Muscle layer of duodenum (tissue), 2 donors: ENCODE measurements around the gene PCDHA7.
A peak's percentile ranks its signal among the peaks of the same experiment; 100 is the strongest.
"Not testable (repeated sequence)": the region's sequence is repeated elsewhere in the genome, so short reads cannot be mapped to it uniquely, and the experiment has no call there.

ENCODE experiments used
- H3K27ac ChIP-seq: one replicate; pipeline ENCODE4 v1.7.0; 2013; ENCODE audit warnings: mild to moderate bottlenecking, low read length
- H3K27me3 ChIP-seq: one replicate; pipeline ENCODE4 v1.7.0; 2013; ENCODE audit warnings: low read depth, mild to moderate bottlenecking, control low read depth, low read length
- H3K36me3 ChIP-seq, 2 donors: one replicate each; pipeline ENCODE4 v1.7.0; 2013; ENCODE audit warnings: low read length in 2 of 2, control low read depth in 1 of 2, mild to moderate bottlenecking in 1 of 2; ENCODE audit not compliant: insufficient read depth in 2 of 2, control insufficient read depth in 1 of 2
- H3K4me1 ChIP-seq, 2 donors: one replicate each; pipeline ENCODE4 v1.7.0; 2013; ENCODE audit warnings: low read length in 2 of 2, mild to moderate bottlenecking in 2 of 2, control low read depth in 1 of 2, moderate library complexity in 1 of 2; ENCODE audit not compliant: insufficient read depth in 2 of 2, control insufficient read depth in 1 of 2
- H3K4me3 ChIP-seq, 2 donors: one replicate each; pipeline ENCODE4 v1.7.0; 2013; ENCODE audit warnings: low read length in 2 of 2, low read depth in 1 of 2, mild to moderate bottlenecking in 1 of 2
- H3K9me3 ChIP-seq, 2 donors: one replicate each; pipeline ENCODE4 v1.7.0; 2013; ENCODE audit warnings: low read length in 2 of 2, control low read depth in 1 of 2, mild to moderate bottlenecking in 1 of 2; ENCODE audit not compliant: control insufficient read depth in 1 of 2
- donor health status: healthy.

PCDHA7 gene

GRCh38 chr5:140849831-140850634 lies 16.0 kb downstream of the PCDHA7 start:
- not testable (repeated sequence) for H3K27ac ChIP-seq, H3K4me1 ChIP-seq, H3K9me3 ChIP-seq, H3K36me3 ChIP-seq, H3K4me3 ChIP-seq, H3K27me3 ChIP-seq

- Histone ChIP-seq H3K36me3 (no peaks in the 10 kb centered on the region), H3K4me3 (peak within 1 kb of the TSS in 1 of 2 donors; percentile 23), H3K4me1 (no peaks in the 10 kb centered on the region), H3K9me3 (peaks cover 3 to 5% of the 10 kb centered on the region in 2 donors), H3K27ac (no peak within 1 kb of the TSS), H3K27me3 (no peaks in the 10 kb centered on the region)
These were observed 22.0 kb downstream of the PCDHA7 start, which contains the start of gene PCDHA10 for GRCh38 chr5:140855772-140856674. TSS of gene PCDHA10 (plus strand) at chr5:140855897. CDS start at chr5:140856049, 152 bp downstream.

GRCh38 chr5:140857177-140857986 lies 23.3 kb downstream of the PCDHA7 start:
- Histone ChIP-seq H3K4me1 (no peaks in the 10 kb centered on the region), H3K9me3 (peaks cover 5 to 16% of the 10 kb centered on the region in 2 donors), H3K27me3 (no peaks in the 10 kb centered on the region), H3K36me3 (no peaks in the 10 kb centered on the region), H3K4me3 (no peak overlapping the region), H3K27ac (no peak overlapping the region)

- Histone ChIP-seq H3K4me3 (no peak overlapping the region), H3K27me3 (no peaks in the 10 kb centered on the region), H3K36me3 (no peaks in the 10 kb centered on the region), H3K9me3 (peaks cover 5 to 21% of the 10 kb centered on the region in 2 donors), H3K27ac (no peak overlapping the region), H3K4me1 (no peaks in the 10 kb centered on the region)
These were observed 23.8 kb downstream of the PCDHA7 start for GRCh38 chr5:140857987-140858240.

DNA sequence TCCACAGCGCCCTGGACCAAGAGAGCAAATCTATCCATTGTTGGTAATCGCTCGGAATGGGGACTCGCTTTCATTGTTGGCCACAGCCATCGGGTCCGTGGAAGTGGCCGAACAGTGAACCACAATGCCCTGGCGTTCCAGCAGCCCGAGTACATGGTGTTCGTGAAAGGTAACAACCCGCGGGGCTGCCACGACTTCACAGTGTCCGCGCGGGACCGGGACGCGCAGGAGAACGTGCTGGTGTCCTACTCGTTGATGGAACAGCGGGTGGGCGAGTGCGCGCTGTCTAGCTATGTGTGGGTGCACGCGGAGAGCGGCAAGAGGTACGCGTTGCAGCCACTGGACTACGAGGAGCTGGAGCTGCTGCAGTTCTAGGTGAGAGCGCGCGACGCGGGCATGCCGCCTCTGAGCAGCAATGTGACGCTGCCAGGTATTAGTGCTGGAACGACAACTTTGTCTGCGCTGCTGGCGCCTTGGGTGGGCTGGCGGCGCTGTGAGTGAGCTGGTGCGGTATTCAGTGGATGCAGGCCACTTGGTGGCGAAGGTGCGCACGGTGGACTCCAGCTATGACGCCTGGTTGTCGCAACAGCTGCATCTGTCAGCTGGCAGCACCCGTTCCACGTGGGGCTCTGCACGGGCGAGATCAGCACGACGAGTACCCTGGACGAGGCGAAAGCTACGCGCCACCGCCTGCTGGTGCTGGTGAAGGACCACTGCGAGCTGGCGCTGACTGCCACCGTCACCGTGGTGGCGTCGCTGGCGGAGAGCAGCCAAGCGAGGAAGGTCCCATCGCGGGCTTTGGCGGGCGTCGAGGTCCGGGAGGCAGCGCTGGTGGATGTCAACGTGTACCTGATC lies 28.6 kb downstream of the PCDHA7 start:
- Histone ChIP-seq H3K4me1 (no peaks in the 10 kb centered on the region), H3K36me3 (no peaks in the 10 kb centered on the region), H3K27ac (no peak overlapping the region), H3K27me3 (no peaks in the 10 kb centered on the region), H3K9me3 (peaks cover 0 to 26% of the 10 kb centered on the region in 2 donors), H3K4me3 (no peak overlapping the region)

- Histone ChIP-seq H3K36me3 (no peaks in the 10 kb centered on the region), H3K27me3 (no peaks in the 10 kb centered on the region)
These were observed 34.9 kb downstream of the PCDHA7 start, which contains the start of gene PCDHA11 for GRCh38 chr5:140868721-140869554. TSS of gene PCDHA11 (plus strand) at chr5:140868957. CDS start at chr5:140869104, 147 bp downstream.

DNA sequence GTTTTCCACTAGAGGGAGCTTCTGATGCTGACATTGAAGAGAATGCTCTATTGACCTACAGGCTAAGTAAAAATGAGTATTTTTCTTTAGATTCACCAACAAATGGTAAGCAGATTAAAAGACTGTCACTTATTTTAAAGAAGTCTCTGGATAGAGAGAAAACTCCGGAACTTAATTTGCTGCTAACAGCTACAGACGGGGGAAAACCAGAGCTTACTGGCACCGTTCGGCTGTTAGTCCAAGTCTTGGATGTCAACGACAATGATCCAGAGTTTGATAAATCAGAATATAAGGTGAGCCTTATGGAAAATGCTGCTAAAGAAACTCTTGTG lies 35.5 kb downstream of the PCDHA7 start:
- no peak overlapping the region for H3K27ac ChIP-seq
- H3K4me3 ChIP-seq = peak overlapping the region in 1 of 2 donors; percentile 56
- no peaks in the 10 kb centered on the region for H3K36me3 ChIP-seq
- no peaks in the 10 kb centered on the region for H3K4me1 ChIP-seq
- H3K27me3 ChIP-seq = no peaks in the 10 kb centered on the region
- peaks cover 0 to 26% of the 10 kb centered on the region in 2 donors for H3K9me3 ChIP-seq

More at GRCh38 chr5:140868721-140869554, 34.9 kb downstream of the PCDHA7 start, which contains the start of gene PCDHA11:
- no peak within 1 kb of the TSS for H3K27ac ChIP-seq
- H3K9me3 ChIP-seq = peaks cover 0 to 26% of the 10 kb centered on the region in 2 donors
- H3K4me1 ChIP-seq = no peaks in the 10 kb centered on the region
- H3K4me3 ChIP-seq = peak within 1 kb of the TSS in 1 of 2 donors; percentile 56

DNA sequence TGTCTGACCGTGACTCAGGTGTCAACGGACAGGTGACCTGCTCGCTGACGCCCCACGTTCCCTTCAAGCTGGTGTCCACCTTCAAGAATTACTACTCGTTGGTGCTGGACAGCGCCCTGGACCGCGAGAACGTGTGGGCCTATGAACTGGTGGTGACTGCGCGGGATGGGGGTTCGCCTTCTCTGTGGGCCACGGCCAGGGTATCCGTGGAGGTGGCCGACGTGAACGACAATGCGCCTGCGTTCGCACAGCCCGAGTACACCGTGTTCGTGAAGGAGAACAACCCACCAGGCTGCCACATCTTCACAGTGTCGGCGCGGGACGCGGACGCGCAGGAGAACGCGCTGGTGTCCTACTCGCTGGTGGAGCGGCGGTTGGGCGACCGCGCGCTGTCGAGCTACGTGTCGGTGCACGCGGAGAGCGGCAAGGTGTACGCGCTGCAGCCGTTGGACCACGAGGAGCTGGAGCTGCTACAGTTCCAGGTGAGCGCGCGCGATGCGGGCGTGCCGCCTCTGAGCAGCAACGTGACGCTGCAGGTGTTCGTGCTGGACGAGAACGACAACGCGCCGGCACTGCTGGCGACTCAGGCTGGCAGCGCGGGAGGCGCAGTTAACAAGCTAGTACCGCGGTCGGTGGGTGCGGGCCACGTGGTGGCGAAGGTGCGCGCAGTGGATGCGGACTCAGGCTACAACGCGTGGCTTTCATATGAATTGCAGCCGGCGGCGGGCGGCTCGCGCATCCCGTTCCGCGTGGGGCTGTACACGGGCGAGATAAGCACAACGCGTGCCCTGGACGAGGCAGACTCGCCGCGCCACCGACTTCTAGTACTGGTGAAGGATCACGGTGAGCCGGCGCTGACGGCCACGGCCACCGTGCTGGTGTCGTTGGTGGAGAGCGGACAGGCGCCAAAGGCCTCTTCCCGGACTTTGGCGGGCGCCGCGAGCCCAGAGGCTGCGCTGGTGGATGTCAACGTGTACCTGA lies 36.4 kb downstream of the PCDHA7 start:
- Histone ChIP-seq H3K27me3 (no peaks in the 10 kb centered on the region), H3K4me1 (no peaks in the 10 kb centered on the region), H3K27ac (no peak overlapping the region), H3K4me3 (peak overlapping the region in 1 of 2 donors; percentile 25), H3K36me3 (no peaks in the 10 kb centered on the region), H3K9me3 (peaks cover 0 to 32% of the 10 kb centered on the region in 2 donors)
